Activated CD8-positive, alpha-beta T cell treated with anti-CD3 and anti-CD28 coated beads for 36 hours (primary cell): ENCODE measurements around the gene CDC25B. TPM values are rescaled to one million over a fixed set of nuclear protein-coding genes. Genes with fewer than 3 reads are reported as not detected.

Experiments
- ATAC-seq: fragments of 200-7000 bp; cut with Tn5 transposase; one replicate; pipeline ENCODE4 v1.10.0; 2021; ENCODE audit warnings: mild to moderate bottlenecking, moderate library complexity
- CTCF ChIA-PET: fragments of 350-600 bp; sonication (Branson Sonifier 250); formaldehyde crosslinking; loops from one replicate; lab custom pipeline; 2021; ENCODE audit warnings: antibody characterized with exemption; lab: Charles Lee
- POLR2A ChIA-PET: fragments of 350-600 bp; sonication (Branson Sonifier 250); formaldehyde crosslinking; loops from one replicate; lab custom pipeline; 2021; ENCODE audit warnings: antibody characterized with exemption; lab: Charles Lee
- DNase-seq: peaks from one replicate; pipeline ENCODE4 v3.0.0-alpha.2; 2020
- H3K27ac Mint-ChIP-seq: one replicate; pipeline ENCODE4 v1.8.0; 2021; ENCODE audit warnings: mild to moderate bottlenecking, mixed read lengths
- H3K27me3 Mint-ChIP-seq: one replicate; pipeline ENCODE4 v1.8.0; 2021; ENCODE audit warnings: mixed read lengths
- H3K36me3 Mint-ChIP-seq: one replicate; pipeline ENCODE4 v1.8.0; 2021; ENCODE audit warnings: low read depth, mixed read lengths
- H3K4me1 Mint-ChIP-seq: one replicate; pipeline ENCODE4 v1.8.0; 2021; ENCODE audit warnings: low read depth, mixed read lengths
- H3K4me3 Mint-ChIP-seq: one replicate; pipeline ENCODE4 v1.8.0; 2021; ENCODE audit warnings: mild to moderate bottlenecking, moderate library complexity, mixed read lengths
- H3K9me3 Mint-ChIP-seq: one replicate; pipeline ENCODE4 v1.8.0; 2021; ENCODE audit warnings: mixed read lengths
- intact Hi-C: fragments of 100-400 bp; cut with micrococcal nuclease; formaldehyde crosslinking; loops from one replicate; pipeline ENCODE4 v1.10.0; 2022
- total RNA-seq, 2 experiments: library from RNA; stranded (reverse); gene quantifications; one replicate each; pipeline ENCODE4 v1.2.3, GENCODE V29; 2021
- TF ChIP-seq, protein P1 (sequence below): fragments of 200-600 bp; IDR thresholded peaks from one replicate; pipeline ENCODE4 v1.8.0; 2022; ENCODE audit warnings: antibody characterized with exemption, mild to moderate bottlenecking

Gene CDC25B
- total RNA-seq = 10 to 100 TPM; 66.9 to 67.1 TPM

DNA sequence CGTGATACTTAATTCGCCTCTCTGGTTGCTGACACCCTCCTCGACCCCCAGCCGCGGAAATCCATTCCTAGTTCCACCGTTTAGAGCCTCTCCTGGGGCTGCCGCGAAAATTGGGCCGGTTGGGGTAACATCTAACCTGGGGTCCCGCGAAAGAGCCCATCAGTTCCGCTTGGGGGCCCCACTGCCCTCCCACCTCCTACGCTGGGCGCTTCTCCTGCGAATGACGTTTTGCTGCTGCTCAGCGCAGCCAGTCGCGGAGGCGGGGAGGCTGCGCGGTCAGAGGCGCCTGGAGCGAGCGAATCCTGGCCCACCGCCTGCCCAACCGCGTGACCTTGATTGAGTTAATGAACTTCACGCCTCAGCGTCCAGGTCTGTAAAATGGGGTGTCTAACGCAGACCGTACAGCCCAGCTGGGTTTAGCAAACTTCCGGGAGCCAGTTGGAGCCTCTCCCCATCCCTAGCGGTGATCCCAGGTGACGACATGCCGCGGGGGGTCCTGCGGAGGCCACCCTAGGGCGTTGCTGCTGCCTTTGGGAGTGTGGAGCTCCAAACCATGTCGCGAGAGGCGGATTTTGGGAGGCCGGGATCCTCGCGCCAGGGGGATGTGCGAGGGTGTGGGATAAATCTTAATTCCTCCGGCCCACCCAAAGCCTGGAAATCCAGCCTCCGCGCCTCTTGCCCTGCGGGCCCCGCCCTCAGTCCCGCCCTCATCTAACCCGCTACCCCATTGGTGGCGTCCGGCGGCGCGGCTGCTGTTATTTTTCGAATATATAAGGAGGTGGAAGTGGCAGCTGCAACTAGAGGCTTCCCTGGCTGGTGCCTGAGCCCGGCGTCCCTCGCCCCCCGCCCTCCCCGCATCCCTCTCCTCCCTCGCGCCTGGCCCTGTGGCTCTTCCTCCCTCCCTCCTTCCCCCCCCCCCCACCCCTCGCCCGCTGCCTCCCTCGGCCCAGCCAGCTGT, at the start of gene CDC25B:
Gene CDC25B, plus strand, starts transcription at position 800 of the 958 bp plus-strand sequence. CDS start 222 bp downstream, outside the sequence.
- Mint-ChIP-seq H3K4me1 (peaks cover 44% of the 10 kb centered on the region), H3K4me3 (peak within 1 kb of the TSS; percentile 99), H3K27ac (peak within 1 kb of the TSS; percentile 99), H3K9me3 (no peaks in the 10 kb centered on the region), H3K36me3 (peaks cover 36% of the 10 kb centered on the region), H3K27me3 (no peaks in the 10 kb centered on the region)
- ATAC-seq = peak; percentile 78
- ChIA-PET POLR2A (interaction anchor here (0.8 to 2.1 kb wide), 13 partner anchors 8 to 289 kb away, joined by 3 to 10 read pairs (median 4); partner anchors contain the start of genes ADISSP, AP5S1 and CENPB), CTCF (interaction anchor here (1.0 to 1.8 kb wide), 8 partner anchors 8 to 59 kb away, joined by 3 to 9 read pairs (median 4); partner anchors contain the start of genes AP5S1, CENPB and SPEF1)
- TF ChIP-seq, protein P1, sequence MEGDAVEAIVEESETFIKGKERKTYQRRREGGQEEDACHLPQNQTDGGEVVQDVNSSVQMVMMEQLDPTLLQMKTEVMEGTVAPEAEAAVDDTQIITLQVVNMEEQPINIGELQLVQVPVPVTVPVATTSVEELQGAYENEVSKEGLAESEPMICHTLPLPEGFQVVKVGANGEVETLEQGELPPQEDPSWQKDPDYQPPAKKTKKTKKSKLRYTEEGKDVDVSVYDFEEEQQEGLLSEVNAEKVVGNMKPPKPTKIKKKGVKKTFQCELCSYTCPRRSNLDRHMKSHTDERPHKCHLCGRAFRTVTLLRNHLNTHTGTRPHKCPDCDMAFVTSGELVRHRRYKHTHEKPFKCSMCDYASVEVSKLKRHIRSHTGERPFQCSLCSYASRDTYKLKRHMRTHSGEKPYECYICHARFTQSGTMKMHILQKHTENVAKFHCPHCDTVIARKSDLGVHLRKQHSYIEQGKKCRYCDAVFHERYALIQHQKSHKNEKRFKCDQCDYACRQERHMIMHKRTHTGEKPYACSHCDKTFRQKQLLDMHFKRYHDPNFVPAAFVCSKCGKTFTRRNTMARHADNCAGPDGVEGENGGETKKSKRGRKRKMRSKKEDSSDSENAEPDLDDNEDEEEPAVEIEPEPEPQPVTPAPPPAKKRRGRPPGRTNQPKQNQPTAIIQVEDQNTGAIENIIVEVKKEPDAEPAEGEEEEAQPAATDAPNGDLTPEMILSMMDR = peak; percentile 38
- DNase-seq = peak; percentile 96
- intact Hi-C loops = no loop called here

DNA sequence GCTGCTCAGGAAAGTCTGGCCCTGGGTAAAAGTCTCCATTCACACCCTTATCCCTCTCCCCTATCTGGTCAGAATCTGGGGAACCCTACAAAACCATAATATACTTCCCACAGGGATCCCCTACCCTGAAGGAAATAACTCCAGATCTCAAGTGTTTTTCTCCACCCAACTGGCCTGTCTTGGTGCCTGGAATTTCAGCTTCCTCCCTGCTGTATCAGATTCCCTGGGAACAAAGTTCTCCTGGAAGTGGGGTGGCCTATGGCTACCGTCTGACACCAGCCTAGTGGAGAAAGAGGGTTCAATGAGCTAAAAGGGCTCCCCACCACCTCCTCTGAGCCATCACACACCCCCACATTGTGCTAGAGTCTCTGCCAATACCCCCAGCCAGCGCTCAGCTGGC, 48.6 kb upstream of the CDC25B start:
- TF ChIP-seq, protein P1 = no peak
- H3K27me3 Mint-ChIP-seq = peaks cover 4% of the 10 kb centered on the region
- H3K4me3 Mint-ChIP-seq = no peak overlapping the region
- H3K36me3 Mint-ChIP-seq = peaks cover 3% of the 10 kb centered on the region
- intact Hi-C loops = no loop called here
- ChIA-PET POLR2A (interaction anchor here (1.1 to 1.4 kb wide), 2 partner anchors 9 to 21 kb away, joined by 4 to 5 read pairs; partner anchors contain the start of gene ADISSP), CTCF (interaction anchor here (0.7 to 2.2 kb wide), 3 partner anchors 16 to 107 kb away, joined by 3 to 4 read pairs (median 3); no protein-coding TSS in a partner anchor)
- no peaks in the 10 kb centered on the region for H3K9me3 Mint-ChIP-seq
- peaks cover 11% of the 10 kb centered on the region for H3K4me1 Mint-ChIP-seq
- no peak overlapping the region for H3K27ac Mint-ChIP-seq
- DNase-seq (no peak), ATAC-seq (no peak)

DNA sequence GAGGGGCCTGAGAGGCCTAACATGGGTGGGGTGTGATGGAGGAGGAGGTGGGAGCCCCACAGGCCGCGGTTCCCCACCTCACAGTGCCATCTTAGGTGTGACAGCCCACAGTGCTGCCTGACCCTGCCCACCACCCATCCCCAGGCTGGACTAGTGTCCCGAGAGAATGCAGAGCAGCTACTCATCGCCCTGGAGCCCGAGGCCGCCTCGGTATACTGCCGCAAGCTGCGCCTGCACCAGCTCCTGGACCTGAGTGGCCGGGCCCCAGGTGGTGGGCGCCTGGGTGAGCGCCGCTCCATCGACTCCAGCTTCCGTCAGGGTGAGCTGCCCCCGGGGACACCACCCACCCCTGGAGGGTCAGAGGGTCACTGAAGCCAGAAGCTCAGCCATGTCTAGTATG, 48.0 kb upstream of the CDC25B start:
- H3K36me3 Mint-ChIP-seq = peaks cover 3% of the 10 kb centered on the region
- ATAC-seq = no peak

DNA sequence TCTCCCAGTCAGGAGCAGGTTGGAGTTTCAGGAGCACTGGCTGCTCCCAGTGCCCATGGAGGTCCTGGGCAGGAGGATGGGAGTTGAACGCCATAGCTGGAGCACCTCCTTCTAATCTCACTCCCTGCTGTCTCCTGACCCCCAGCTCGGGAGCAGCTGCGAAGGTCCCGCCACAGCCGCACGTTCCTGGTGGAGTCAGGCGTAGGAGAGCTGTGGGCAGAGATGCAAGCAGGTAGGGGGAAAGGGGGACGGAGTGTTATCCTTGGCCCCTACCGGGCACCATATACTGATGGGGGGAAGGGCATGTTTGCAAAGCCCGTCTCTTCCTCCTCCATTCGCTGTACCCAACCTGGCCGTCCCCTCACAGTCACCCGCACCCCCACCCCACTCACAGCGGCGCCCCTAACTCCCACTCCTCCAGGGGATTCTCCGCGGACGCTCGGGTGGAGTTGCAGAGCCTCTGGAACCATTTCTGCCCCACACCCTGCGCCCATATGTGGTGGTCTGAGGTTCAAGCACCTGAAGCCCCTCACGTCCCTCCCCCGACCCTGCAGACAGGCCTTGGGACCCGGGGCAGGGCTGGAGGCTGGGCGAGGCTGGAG, 46.9 kb upstream of the CDC25B start:
- DNase-seq (no peak), ATAC-seq (no peak)
- peaks cover 4% of the 10 kb centered on the region for H3K27me3 Mint-ChIP-seq
- POLR2A ChIA-PET = no interaction called here
- CTCF ChIA-PET = interaction anchor here (0.7 to 2.2 kb wide), 7 partner anchors 9 to 208 kb away, joined by 3 to 7 read pairs (median 3); no protein-coding TSS in a partner anchor
- peaks cover 3% of the 10 kb centered on the region for H3K36me3 Mint-ChIP-seq
- intact Hi-C loops = no loop called here
- no peak overlapping the region for H3K27ac Mint-ChIP-seq
- TF ChIP-seq, protein P1 = no peak
- no peak overlapping the region for H3K4me3 Mint-ChIP-seq
- no peaks in the 10 kb centered on the region for H3K9me3 Mint-ChIP-seq
- peaks cover 15% of the 10 kb centered on the region for H3K4me1 Mint-ChIP-seq

More for the DNA sequence above, 48.0 kb upstream of the CDC25B start:
- H3K4me3 Mint-ChIP-seq = no peak overlapping the region
- H3K27ac Mint-ChIP-seq = no peak overlapping the region
- TF ChIP-seq, protein P1 = no peak
- intact Hi-C loops = no loop called here
- peaks cover 4% of the 10 kb centered on the region for H3K27me3 Mint-ChIP-seq
- ChIA-PET POLR2A (interaction anchor here (0.6 to 1.4 kb wide), 3 partner anchors 10 to 69 kb away, joined by 3 to 5 read pairs (median 4); partner anchors contain the start of gene ADISSP), CTCF (interaction anchor here (1.5 to 2.2 kb wide), 2 partner anchors 17 to 21 kb away, joined by 3 to 4 read pairs; no protein-coding TSS in a partner anchor)
- peaks cover 13% of the 10 kb centered on the region for H3K4me1 Mint-ChIP-seq
- DNase-seq = no peak
- no peaks in the 10 kb centered on the region for H3K9me3 Mint-ChIP-seq
